LHCN-M2 (cell line): ENCODE results near the gene MB. TPM values are rescaled to one million over a fixed set of nuclear protein-coding genes. Genes with fewer than 3 reads are reported as not detected.

ENCODE experiments used
- DNase-seq: peaks from one replicate; pipeline ENCODE4 v3.0.0-alpha.2; 2012; ENCODE audit warnings: low read depth
- total RNA-seq: library from RNA; depleted of rRNA; stranded (reverse); fragments of >200 nt; gene quantifications from 2 replicates; pipeline ENCODE4 v1.2.3, GENCODE V29; 2014

Gene MB
- total RNA-seq, 1 experiment from 2014 or later, result not detected

DNA sequence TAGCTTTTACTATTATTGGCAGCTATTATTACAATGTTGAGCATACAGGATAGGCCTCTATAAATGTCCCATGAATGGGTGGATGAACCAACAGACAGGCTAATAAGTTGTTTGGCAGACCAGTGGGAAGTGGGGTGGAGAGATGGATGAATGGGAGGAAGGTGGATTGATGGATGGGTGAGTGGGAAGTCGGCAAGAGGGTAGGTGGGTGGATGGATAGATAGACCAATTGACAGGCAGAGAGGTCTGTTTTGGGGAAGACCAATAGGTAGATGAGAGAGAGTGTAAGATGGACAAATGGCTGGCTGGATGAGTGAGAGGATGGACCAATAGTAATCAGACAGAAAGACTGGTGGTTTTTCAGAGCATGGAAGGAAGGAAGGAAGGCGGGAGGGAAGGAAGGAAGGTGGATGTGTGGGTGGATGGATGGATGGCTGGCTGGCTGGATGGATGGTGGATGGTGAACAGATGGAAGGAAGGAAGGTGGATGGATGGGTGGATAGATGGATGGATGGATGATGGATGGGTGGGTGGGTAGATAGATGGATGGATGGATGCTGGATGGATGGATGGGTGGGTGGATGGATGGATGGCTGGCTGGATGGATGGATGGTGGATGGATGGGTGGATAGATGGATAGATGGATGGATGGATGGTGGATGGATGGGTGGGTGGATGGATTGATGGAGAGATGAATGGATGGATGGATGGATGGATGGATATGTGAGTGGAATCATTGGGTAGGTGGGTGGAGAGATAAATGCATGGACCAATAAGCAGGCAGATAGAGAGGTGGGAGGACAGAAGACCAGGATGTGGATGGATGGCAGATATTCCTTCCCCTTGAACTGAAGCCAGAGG, 39.1 kb downstream of the MB start:
- no peak for DNase-seq

DNA sequence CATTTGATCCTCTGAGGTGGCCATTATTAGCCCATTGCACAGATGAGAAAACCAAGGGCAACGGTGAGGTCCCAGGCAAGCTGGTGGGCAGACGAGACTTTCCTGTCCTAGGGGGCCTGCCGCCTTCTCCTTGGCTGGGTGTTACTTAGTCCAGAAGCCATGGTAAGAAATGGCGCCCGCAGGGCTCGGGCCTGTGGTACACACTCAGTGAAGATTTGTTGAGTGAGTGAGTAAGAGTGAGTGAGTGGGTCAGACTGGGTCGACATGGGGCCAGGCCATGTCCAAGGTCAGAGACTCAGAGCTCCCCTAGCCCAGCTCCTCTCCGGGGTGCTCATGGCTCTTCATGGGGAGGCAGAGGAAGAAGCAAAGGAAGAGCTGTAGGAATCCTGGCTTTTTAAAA, 40.5 kb downstream of the MB start:
- no peak for DNase-seq

DNA sequence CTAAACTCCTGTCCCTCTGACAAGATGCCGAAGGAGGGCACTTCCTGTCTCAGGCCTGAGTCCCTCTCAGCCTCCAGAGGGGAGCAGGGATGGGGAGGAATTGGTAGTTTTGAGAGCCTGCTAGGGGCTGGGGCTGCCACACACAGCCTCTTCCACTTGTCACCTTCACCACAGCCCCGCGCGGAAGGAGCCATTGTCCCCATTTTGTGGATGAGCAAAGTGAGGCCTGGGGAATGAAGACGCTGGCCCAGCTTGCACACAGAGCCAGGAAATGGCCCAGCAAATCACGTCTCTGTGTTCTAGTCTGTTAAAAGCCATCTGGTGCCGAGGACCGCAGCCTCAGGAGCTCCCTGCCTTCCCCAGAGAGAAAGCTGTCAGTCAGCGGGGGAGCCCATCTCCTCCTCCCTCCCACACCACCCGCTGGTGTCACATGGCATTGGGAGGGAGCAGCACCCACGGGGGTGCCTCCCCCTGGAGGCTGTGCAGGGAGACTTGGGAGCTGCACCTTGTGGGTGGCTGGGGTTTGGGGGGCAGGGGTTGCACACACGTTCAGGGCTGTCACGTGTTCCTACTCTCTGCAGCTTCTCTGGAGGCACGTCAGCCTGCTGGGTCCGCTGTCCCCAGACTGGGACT, 41.9 kb downstream of the MB start:
- no peak for DNase-seq

DNA sequence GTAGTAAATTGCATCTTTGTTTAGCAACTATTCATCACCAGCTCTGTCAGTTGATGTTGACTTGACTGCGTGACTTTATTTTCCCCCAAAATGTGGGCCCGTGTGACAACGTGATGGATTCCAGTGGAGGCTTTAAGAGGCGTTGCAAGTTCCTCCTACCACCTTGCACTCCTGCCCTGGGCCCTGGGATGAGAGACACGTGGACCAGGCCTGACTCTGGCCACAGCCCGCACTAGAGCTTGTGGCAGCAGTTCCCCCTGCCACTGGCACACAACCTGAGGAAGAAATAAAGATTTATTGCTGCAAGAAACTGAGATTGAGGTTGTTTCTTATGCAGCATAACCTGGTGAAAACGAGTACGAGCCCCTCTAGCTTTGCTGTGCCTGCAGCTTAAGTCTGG, 44.6 kb downstream of the MB start:
- no peak for DNase-seq

DNA sequence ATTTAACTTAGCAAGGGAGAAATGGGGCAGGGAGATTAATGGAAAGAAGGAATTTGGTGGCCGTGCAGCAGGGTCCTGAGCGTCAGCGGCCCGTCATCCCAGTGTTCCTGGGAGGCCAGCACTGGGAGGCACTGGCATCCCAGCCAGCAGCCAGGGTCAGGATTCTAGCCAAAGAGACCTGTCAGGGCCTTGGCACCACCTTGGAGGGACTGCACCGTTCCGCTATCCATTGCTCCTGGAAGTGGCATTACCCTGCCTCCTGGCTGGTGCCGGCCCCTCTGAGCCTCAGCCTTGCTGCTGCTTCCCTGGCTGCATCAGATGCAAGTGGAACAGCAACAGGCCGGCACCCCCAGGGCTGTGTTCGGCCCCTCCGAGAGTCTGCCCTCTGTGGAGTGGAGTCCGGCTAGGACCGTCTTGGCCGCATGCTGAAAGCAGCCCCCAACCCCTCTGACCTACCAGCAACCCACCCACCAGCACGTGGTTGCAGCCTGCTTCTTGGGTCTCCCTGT, 46.4 kb downstream of the MB start:
- no peak for DNase-seq

DNA sequence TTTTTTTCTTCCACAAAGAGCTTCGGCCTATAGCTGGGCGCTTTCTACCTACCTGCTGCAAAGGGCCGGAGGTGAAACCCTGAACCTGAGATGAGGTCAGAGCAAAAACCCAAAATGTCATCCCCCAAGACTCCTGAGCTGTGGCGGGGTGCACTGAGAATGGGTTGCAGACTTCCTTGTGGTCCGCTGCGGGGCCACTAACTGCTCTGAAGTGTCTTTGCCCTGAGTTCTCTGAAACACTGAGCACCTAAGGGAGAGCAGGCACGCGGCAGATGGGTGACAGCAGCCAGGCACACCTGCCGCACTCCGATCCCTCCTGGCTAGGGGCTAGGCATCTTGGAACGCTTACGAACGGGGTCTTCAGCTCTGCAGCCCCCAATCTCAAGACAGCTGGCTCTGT, 47.2 kb downstream of the MB start:
- DNase-seq, result no peak

DNA sequence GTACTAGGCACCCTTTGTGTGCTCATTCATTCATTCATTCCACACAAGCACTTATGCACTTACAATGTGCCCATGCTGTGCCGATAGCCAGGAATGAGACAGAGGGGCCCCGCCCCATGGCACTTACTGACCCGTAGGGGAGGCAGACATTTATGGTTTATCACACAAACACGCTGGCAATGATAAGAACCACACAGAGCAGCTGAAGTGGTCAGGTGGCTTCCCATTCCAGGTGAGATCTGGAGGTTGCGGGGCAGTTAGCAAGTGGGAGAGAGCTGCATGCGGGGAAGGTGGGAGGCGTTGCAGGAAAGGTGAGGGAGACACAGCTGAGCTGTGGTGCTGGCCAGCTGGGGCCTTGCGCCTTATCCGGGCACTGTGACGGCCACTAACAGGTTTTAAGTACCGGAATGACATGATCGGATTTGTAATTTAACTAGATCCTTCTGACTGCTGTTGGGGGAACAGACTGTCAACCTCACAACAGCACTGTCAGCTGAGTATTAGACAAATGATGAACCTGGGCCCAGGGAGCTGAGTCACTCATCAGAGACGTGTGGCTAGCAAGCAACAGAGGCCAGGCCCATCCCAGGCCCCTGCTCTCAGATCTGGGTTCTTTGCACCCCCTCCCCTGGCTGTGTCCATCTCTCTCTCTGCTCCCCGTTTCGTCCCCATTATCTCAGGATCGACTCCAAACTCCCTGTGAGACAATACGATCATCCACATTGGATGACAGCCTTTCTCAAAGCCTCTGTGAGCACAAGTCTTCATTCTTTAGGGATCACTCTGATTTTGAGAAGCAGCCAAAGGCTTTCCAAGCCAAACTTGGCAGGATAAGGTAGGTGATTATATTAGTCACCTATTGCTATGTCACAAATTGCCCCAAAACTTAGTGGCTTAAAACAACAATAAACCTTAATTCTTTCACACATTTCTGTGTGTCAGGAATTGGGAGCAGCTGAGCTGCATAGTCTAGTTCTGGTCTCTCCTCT, 48.1 kb downstream of the MB start:
- DNase-seq, result no peak

DNA sequence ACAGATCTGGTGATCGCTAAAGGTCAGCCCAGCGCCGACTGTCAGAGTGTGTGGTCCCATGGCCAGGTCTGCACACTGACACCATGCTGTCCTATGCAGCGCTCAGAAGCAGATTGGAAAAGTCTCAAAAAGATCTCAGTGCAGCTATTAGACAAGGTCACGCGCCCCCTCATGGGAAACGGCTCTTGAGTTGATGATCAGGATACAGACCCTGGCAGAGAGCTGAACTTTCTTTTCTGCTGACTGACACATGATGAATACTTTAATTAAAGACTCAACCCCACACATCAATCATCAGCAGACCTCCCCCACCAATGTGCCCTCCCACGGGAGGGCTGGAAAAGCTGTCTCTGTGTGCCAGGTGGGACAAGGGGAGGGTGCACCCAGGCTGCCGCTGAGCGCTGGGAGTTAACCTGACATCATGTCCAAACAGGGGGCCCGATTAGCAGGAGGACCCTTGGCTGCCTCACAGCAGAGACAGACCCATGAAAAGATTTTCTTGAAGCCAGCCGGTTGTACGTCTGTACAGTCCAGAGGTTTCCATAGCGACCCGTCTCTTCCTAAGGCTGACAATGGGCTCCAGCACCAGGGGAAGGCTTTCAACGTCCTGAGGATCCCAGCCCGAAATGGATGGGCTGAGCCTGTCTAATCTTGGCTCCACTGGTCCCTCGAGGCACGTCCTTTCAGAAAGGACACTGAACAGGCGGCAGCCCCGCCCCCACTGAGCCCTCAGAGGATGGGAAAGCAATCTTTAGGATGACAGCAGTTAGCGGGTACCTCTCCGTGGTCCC, 49.6 kb downstream of the MB start:
- DNase-seq, result no peak

DNA sequence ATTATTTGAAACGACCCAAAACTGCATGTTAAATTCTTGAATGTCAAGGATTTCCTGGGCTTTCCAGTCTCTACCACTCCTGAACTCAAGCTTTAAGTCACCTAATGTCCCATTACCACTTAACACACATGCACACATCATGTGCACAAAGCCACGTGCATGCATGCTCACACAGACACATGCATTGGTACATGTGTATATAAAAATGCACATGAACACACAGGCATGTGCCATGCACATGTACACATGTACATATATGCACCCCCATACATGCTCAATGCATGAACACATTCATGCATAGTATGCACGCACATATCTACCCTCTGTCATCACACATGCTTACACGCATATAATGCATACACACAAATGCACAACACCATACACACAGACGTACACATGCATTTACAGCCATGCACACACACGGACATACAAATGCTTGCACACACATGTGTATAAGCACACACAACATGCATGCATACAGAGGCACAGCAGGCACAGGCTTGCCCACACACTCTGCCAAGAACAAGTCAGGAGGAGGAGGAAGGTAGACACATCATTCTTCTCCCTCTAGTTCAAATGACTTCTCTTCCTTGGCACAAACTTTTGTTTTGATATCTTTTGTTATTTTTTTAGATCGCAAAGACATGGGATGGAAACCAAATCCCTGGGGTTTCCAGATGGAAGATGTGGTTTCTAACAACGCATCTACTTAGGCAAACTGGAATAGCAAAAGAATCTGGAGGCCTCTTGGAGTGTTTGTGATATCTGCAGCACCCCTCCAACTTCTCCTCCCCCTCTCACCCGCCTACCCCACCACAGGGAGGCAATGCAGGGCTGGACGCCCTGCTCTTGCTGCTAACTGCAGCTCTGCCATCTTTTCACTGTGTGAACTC, 51.9 kb downstream of the MB start:
- peak; percentile 49 for DNase-seq

DNA sequence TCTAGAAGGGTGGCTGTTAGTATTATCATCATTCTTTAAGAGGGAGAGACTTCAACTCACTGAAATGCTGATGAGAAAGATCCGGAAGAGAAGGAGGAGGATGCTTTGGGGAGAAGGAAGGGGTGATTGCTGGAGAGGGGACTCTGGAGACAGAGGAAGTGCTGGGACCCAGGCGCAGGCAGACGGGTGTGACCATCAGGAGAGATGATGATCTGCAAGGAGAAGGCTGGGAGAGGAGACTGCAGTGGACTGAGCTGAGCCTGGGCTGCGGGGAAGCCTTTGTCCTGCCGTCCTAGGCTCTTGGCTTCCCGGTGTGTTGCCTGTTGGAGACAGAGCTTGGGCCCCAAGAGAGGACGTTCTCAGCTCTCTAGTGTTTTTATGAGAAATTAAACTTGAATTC, 53.9 kb downstream of the MB start:
- no peak for DNase-seq

DNA sequence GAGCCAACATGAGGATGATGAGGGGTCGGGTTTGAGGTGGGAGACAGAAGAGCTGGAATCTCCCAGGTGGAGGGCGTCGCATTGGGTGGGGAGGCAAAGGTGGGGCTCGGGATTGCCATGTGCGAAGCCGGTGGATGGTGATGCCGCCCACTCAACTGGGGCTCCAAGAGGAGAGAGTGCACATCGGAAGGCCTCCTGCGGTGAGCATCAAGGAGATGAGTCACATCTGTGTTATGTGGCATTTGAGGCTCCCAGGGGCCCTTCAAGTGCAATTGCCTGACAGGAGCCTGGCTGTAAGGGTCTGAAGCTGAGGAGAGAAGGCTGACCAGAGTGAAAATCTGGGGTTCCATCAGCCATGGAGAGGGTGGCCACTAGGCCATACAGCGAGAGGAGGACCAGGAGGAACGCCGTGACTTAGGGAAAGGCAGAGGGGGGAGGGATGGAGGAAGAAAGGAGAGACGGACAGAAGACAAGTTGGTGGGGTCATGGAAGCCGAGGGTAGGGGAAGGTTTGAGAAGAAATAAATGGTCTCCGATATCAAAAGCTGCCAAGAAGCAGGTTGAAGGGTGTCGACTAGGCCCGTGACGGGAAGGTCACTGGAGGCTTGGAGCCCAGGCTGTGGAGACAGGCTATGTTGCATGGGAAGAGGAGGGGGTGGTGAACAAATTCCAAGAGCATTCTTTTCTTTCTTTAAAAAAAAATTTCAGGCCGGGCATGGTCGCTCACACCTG, 55.2 kb downstream of the MB start:
- DNase-seq, result peak; percentile 68

DNA sequence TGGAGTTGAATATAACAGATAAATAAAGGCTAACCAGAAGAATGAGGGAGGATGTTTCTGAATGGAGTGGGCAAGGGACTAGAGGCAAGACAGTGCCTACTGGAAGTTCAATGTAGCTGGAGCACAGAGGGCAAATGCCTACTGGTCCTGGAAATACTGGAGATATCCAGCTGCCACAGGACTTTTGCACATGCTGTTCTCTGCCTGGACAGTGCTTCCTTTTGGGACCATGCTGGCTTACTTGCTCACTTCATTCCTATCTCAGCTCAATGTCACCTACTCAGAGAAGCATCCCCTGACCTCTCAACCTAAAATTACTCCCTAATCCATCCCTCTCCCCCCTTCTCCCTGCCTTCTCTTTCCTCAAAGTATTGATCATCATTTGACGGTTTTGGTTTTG, 56.3 kb downstream of the MB start:
- DNase-seq, result no peak

DNA sequence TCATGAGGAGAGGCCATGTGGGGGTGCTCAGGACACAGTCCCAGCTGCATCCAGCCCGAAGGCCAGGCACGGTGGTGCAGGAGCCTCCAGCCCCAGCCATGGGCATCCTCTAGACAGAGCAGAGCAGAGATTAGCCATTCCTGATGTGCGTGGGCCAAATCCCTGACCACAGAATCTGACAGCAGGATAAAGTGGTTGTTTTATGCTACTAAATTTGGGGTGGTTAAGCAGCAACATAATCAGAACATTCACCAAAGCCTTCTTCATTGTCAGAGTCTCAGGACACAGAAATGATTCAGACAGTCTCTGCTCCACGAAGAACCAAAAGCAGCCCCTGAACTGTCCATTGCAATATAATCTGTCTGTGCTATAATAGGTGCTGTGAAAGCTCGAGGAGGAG, 56.8 kb downstream of the MB start:
- no peak for DNase-seq

DNA sequence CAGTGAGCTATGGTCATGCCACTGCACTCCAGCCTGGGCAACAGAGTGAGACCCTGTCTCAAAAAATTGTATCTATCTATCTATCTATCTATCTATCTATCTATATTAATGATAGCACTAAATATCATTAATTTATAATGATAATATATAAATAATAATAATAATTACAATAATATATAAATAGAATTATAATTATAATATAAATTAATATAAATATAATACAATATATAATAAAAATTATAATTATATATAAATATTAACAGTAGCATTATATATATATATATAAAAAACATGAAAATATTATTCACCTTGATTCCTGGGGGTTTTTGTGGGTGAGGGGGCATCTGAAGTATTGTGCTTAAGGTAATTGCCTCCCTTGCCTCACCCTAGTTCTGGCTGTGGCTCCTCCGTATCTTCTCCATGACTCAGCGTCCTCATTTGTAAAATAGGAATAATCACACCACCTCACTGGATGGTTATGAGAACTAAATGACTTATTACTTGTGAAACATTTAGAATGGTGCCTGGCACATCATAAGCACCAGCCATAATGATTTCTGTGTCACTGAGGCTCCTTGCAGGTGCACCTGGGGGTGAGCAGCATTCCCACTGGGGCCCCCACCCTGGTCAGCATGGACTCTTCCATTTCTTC, 57.6 kb downstream of the MB start:
- DNase-seq, result no peak

DNA sequence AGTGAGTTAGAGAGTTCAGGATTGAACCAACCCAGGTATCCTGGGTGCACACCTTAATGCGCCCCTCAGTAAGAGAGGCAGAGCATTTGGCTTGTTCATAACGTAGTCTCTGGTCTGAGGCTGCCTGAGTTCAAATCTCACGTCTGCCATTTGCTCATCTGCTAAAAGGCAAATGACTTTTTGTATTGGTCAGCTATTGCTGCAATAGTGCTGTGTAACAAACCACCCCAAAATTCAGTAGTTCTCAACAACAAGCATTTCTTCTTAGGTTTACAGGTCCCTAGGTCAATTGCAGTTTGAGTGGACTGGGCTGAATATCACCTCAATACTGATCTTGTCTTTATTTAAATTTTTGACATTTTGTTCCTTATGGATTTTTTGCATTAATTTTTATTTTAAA, 58.4 kb downstream of the MB start:
- no peak for DNase-seq

DNA sequence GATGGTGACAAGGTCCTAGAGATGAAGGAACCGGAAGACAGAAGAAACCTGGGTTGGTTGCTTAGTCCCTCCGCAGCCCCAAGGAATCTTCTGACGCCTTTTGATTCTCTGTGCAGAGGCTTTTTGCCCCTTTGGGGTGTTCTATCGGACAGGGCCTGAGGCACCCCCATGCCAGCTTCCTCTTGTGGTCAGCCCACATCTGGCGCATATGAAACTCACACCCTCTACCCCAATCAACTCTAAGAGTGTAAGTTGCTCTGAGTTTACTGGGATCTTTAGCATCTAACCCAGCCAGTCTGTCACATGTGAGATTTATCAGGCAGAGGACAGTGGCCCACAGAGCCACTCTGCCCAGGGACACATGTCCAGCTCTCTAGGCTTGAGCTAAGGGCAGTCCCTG, 59.1 kb downstream of the MB start:
- DNase-seq, result no peak
